GM03348 (cell line): Measurements from ENCODE around the gene USP9X.
"Not testable (repeated sequence)": the region's sequence is repeated elsewhere in the genome, so short reads cannot be mapped to it uniquely, and the experiment has no call there.

Experiments used
- DNase-seq: peaks from one replicate; pipeline ENCODE4 v3.0.0; 2012; ENCODE audit warnings: low spot score

Gene USP9X

GRCh38 chrX:41198410-41198809 is 113.2 kb downstream of the USP9X start:
- DNase-seq: no peak

- no peak for DNase-seq
Measured at GRCh38 chrX:41200785-41201184, 115.5 kb downstream of the USP9X start.

GRCh38 chrX:41209853-41210252 is 124.6 kb downstream of the USP9X start:
- no peak for DNase-seq

GRCh38 chrX:41224605-41225004 is 139.4 kb downstream of the USP9X start:
- no peak for DNase-seq

GRCh38 chrX:41233988-41234387 is 148.7 kb downstream of the USP9X start:
- no peak for DNase-seq

DNA sequence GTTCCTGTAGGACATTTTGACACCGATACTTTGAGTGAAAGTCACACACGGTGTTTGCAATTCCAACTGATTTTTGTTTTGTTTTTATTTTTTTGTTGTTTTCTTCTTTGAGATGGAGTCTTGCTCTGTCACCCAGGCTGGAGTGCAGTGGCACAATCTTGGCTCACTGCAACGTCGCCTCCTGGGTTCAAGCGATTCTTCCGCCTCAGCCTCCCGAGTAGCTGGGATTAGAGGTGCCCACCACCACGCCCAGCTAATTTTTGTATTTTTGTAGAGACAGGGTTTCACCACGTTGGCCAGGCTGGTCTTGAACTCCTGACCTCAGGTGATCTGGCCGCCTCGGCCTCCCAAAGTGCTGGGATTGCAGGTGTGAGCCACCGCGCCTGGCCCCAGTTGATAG is 149.2 kb downstream of the USP9X start:
- not testable (repeated sequence) for DNase-seq

- no peak for DNase-seq
Measured at GRCh38 chrX:41234962-41235361, 149.7 kb downstream of the USP9X start.

DNA sequence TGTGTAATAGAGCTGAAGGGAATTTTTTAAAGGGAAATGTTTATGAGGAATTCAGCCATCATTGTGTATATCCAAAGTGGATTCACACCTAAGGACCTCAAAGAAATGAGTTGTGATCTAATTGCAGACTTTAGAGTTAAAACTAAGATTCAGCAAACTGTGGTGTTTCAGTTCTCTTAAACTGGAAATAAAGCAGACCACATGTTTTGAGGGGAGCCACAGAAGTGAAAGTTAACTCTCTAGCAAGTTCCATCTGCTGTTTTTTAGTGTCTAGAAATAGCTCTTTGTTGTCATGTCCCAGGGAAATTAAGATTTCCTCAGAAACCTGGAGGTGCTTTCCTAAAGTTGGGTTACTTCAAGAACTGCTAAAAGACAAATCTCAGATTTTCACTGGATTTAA is 151.4 kb downstream of the USP9X start:
- DNase-seq: no peak

DNA sequence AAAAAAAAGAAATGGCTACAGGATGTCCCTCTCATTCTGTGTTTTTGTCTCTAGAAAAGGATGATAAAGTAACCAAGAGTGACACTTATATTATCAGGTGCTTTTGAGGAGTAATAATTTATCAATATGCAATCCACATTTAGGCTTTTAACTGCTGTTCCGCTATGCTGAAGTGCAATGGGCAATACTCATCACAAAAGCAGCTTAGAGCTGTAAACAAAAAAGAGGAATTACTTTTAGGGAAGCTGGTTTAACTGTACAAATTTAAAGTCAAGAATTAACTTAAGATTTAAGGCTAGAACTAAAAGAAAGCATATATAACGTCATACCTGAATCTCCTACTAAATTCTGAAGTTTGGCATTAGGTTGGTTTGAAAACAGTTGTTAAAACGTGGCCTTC is 155.3 kb downstream of the USP9X start:
- no peak for DNase-seq

DNA sequence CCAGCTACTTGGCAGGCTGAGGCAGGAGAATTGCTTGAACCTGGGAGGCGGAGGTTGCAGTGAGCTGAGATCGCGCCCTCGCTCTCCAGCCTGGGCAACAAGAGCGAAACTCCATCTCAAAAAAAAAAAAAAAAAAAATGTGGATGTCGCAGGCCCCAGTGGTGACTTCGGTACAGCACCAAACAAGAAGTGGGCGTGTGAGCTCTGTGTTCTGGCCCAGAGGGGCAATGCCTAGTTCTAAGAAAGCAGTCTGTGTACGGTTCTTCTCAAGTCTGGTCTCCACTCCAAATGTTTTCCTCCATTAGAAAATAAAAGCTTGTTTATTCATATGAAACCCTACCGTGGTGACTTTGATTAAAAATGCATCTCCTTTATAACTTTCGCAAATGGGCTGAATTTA is 156.7 kb downstream of the USP9X start:
- DNase-seq: no peak

DNA sequence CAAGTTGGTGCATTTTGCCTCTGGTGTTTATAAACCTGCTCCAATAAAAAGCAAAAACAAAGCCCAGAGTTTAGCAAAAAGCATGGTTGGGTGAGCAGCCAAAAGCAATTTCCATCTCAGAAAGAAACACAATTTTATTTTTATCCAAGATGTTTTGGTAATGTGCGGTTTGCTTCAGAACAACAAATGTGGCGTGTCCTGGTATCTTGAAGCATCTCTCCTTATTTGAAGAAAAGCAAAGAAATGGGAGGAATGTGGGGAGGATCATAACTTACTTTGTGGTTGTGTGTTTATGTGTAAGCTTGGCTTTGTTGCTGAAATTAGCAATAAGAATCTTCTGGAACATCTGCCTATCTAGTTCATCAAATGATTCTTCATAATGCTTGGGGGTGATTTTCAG is 160.4 kb downstream of the USP9X start:
- peak; percentile 31 for DNase-seq

DNA sequence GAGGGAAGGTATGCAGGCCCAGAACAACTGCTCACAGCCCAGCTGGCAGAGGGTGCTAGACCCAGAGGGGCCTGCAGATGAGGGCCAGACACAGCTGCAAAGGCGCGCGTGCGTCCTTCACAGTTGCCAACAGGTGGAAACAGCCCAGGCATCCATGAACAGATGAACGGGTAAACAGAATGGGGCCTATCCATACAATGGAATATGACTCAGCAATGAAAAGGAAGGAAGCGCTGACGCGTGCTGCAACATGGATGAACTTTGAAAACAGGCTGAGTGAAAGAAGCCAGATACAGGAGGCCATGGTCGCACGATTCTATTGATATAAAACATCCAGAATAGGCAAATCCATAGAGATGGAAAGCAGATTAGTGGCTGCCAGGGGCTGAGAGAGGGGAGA is 165.6 kb downstream of the USP9X start:
- DNase-seq: no peak

DNA sequence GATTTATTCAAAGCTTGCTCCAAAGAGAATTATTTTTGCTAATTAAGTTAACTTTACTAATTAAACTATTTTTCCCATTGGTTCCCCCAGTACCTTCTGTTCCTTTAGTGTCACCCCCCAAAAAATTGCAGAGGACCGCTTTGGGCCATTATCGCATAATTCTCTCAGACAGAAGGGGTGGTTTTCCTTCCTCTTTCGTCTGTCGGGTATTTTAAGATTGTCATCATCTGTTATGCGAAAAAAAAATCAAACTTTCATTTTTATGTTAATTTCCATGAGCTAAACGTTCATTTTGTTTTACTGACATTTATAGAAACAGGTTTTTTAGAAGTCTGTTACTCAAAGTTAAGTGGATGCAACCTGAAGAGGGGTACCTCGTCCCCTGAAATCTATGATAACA is 172.6 kb downstream of the USP9X start:
- DNase-seq: no peak

DNA sequence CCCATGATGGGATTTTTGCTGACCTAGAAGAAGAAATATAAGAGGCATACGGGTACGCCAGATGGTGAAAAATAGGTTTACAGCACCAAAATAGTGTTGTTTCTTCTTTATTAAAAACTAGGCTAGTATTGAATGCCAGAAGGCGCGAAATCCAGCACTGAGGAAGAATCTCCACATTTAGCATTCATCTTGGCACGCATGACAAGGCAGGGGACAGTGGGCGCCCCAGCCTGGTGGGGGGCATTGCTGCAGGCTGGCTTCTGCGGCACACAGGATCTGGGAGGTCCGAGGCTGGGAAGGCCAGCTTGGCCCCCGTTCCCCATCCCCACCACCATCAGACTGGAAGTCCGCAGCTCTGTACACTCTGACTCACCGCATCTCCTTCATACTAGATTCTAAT is 173.0 kb downstream of the USP9X start:
- DNase-seq: no peak

DNA sequence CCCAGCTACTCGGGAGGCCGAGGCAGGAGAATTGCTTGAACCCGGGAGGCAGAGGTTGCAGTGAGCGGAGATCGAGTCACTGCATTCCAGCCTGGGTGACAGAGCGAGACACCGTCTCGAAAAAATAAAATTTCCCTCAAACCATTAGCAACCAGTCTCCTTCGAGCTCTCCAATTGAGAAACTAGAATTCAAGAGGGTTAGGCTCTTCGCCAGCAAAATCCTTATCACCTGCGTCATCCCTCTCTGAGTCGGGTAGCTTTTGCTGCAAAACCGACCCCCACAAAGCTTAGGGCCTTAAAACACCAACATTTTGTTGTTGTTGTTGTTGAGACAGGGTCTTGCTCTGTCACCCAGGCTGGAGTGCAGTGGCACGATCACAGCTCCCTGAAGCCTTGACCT is 173.6 kb downstream of the USP9X start:
- no peak for DNase-seq

- no peak for DNase-seq
Measured at GRCh38 chrX:41259516-41259915, 174.3 kb downstream of the USP9X start.

DNA sequence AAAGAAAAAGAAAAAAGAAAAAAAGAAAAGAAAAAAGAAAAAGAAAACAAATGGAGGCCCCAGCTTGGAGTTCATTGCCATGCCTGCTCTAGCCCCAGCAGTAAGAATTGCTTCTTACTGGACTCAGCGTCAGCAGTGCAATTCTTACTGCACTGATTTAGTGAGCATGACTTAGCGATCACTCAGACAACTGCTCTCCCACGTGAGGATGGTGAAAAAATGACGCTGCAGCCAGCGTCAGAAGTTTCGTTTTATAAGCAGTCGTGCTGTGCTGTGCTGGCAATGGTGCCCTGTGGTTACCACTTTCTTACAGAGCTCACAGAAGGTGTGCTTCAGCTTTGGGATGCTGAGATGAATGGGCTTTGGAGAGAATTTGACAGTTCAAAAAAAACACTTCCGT is 180.4 kb downstream of the USP9X start:
- DNase-seq: peak; percentile 60

DNA sequence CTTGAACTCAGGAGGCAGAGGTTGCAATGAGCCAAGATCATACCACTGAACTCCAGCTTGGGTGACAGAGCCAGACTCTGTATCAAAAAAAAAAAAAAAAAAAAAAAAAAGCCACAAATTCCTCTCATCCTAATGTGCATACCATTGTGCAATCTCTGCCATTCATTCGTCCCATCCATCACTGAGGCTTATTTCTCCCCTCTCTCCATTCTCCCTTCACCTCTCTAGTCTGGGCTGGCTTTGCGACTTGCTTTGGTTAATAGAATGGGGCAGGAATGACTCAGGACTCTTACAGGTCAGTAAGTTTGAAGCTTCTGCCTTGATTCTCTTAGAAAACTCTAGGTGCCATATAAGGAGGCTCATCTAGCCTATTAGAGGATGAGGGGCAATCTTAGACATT is 188.4 kb downstream of the USP9X start:
- DNase-seq: peak; percentile 54

DNA sequence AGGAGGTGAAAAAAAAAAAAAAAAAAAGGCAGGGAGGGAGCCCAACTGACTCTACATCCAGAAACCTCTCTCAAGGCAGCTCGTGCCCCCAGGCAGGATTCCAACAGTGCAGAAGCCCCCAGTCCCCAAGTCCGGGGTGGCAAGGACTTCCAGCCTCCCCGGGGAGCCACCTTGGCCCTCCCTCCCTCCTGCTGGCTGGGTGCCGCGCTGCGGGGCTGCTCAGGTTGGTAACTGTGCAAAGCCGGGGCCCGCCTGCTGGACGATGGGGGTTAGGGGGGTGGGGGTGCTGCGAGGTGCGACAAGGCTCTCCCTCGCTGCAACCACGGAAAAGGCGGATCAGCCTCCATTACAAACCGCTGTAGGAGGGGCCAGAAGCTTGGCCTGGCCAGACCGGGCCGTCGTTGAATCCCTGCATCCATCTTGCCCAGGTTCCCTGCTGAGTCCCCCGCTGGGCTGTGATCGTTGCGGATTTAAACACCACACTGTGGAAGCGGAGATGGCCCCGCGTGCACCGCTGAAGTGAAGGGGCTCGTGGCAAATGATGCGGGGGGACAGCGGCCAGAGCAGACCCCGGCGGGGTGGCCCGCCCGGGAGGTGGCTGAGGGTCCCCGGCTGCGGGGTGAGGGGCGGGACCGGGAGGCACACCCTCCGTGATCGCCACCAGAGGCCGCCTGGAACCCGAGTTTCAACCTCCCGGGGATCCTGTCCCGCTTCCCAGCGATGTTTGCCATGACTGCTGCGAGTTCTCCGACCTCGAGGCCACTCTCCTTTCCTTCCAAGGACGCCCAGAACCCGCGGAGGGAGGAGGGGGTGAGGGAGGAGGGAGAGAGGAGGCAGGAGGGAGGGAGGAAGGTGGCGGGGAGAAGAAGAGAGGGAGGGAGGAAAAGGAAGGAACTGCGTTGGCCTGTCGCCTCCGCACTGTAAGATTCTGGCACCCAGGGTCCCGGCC is 190.7 kb downstream of the USP9X start:
- peak; percentile 80 for DNase-seq

DNA sequence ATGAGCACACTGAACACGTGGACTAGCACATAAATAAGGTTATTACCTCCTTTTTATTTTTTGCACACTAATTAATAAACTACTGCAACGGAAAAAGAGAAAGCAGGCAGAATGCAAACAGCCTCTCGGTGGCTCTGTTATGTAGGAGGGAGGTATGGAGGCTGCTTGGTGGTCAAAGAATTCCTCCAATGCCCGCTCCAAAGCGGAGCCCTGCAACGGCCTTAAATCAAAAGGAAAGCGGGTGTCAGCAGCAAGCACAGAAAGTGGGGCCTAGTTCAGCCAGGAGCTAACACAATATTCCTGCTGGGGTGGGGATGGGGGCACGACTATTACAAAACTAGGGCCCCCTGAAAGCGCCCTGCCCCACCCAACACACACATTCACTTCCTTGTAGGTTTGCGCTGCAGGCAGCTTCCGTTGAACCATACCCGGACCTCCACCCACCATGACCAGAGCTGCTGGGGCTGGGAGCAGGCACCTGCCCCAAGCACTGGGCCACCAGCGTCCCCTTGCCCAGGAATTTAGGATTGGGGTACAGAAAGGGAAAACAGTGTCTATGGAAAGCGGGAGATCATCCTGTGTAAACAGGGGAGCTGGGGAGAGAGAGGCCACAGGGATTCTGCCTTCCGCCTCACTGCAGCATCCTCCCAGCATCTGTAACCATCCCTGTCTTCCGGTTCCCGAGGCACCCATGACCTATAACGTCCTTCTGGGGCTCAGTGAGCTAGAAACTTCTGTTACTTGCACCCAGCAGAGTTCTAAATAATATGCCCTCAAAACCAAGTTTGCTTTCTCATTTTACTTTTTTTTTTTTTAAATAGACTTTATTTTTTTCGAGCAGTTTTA is 191.6 kb downstream of the USP9X start:
- peak; percentile 11 for DNase-seq

- DNase-seq: not testable (repeated sequence)
Measured at GRCh38 chrX:41282307-41282706, 197.1 kb downstream of the USP9X start.

GRCh38 chrX:41285928-41286327 is 200.7 kb downstream of the USP9X start:
- DNase-seq: not testable (repeated sequence)
